K562 (cell line): ENCODE results near the gene TUBGCP5. TPM values are rescaled to one million over a fixed set of nuclear protein-coding genes. Genes with fewer than 3 reads are reported as not detected.

Experiments used
- ARID4B ChIP-seq: sonication (generic); formaldehyde crosslinking; IDR thresholded peaks from 2 replicates; pipeline ENCODE4 v1.8.0; 2022; ENCODE audit warnings: mild to moderate bottlenecking, missing genetic modification reagents
- CTBP1 ChIP-seq: fragments of 450-650 bp; IDR thresholded peaks from 2 replicates; pipeline ENCODE4 v1.6.1; 2016; ENCODE audit warnings: borderline replicate concordance
- EP400 ChIP-seq: fragments of 450-650 bp; IDR thresholded peaks from 2 replicates; pipeline ENCODE4 v1.6.1; 2017; ENCODE audit warnings: antibody characterized with exemption, mild to moderate bottlenecking, moderate library complexity
- MNT ChIP-seq, 2 experiments: fragments of 450-650 bp; conservative IDR thresholded peaks; 2 replicates each; pipeline ENCODE4 v1.6.1; 2017; ENCODE audit warnings: mild to moderate bottlenecking in 2 of 2, moderate library complexity in 2 of 2
- NEUROD1 ChIP-seq: fragments of 150-350 bp; IDR thresholded peaks from 2 replicates; pipeline ENCODE4 v1.6.1; 2014; ENCODE audit warnings: borderline replicate concordance, low read length, low read depth; ENCODE audit not compliant: partially characterized antibody
- NRF1 ChIP-seq, 2 experiments: fragments of 450-650 bp; IDR thresholded peaks in 1 of 2; conservative IDR thresholded peaks in 1 of 2; 2 replicates each; pipeline ENCODE4 v1.6.1; 2014; ENCODE audit warnings: mild to moderate bottlenecking in 2 of 2
- RBBP5 ChIP-seq: fragments of 200-600 bp; sonication (generic); IDR thresholded peaks from 2 replicates; pipeline ENCODE4 v1.6.1; 2012; ENCODE audit warnings: borderline replicate concordance, mild to moderate bottlenecking, low read length, control low read depth, inconsistent platforms; ENCODE audit not compliant: insufficient read depth, poor library complexity, severe bottlenecking
- SMAD1 ChIP-seq: fragments of 150-350 bp; IDR thresholded peaks from 2 replicates; pipeline ENCODE4 v1.6.1; 2014; ENCODE audit warnings: low read length, low read depth; ENCODE audit not compliant: partially characterized antibody
- SMAD3 ChIP-seq: fragments of 450-650 bp; formaldehyde crosslinking; conservative IDR thresholded peaks from 2 replicates; pipeline ENCODE4 v1.4.0; 2020; ENCODE audit warnings: mild to moderate bottlenecking
- TGIF2 ChIP-seq: sonication (generic); formaldehyde crosslinking; IDR thresholded peaks from 2 replicates; pipeline ENCODE4 v1.8.1; 2022; ENCODE audit warnings: mild to moderate bottlenecking, missing genetic modification reagents, moderate library complexity
- ZZZ3 ChIP-seq: fragments of 450-650 bp; IDR thresholded peaks from 2 replicates; pipeline ENCODE4 v1.6.1; 2016; ENCODE audit warnings: antibody characterized with exemption, mild to moderate bottlenecking, moderate library complexity
- polyA plus RNA-seq, 8 experiments: library from polyadenylated mRNA; depleted of rRNA in 4 of 8; stranded (reverse) in 5 of 8; unstranded in 3 of 8; fragments of >200 nt; fragmentation: Nextera tagmentation in 2 of 8; fragmentation: Illumina TruSeq in 1 of 8; extraction: Ambion mirVana in 2 of 8; extraction: Trizol in 1 of 8; gene quantifications; 2 replicates each; pipeline versions ENCODE4 v1.2.1 to v1.2.3, GENCODE V29; 2011 to 2014; ENCODE audit warnings: inconsistent platforms in 1 of 8, missing spikeins in 1 of 8
- total RNA-seq, 7 experiments: library from RNA; depleted of rRNA in 6 of 7; stranded (reverse); fragments of >200 nt in 6 of 7; fragmentation: Illumina TruSeq in 2 of 7; extraction: Trizol in 2 of 7; gene quantifications; 2 replicates each; pipeline versions ENCODE4 v1.2.1 to v1.2.3, GENCODE V29; 2011 to 2021; ENCODE audit warnings: low replicate concordance in 1 of 7

TUBGCP5 gene
- total and polyA plus RNA-seq, 9 of the 15 experiments (the other 6 are each of a cell fraction or from before 2014, with no cell fraction given) = 5.8 to 33.9 (median 23.2) TPM

GRCh38 chr15:22979238-22980188 lies 59.9 kb downstream of the TUBGCP5 start (continued):
- 0 out of 2 replicates have a peak, but pooled peaks have one; percentile 42 for TF ChIP-seq ARID4B (CRISPR knock-in tag)
- TF ChIP-seq TGIF2 (CRISPR knock-in tag) = no peak
- TF ChIP-seq EP400 = peak; percentile 22; the same call in 1 of the 2 replicates
- TF ChIP-seq NRF1 (conservative IDR thresholded peaks at IDR 0.05 in 1 of 2, IDR thresholded peaks at IDR 0.05 in 1 of 2) = peak; percentile 49 to 55; a peak in 2 of 4 replicates
- TF ChIP-seq NEUROD1 = no peak
- no peak for TF ChIP-seq SMAD3 (CRISPR knock-in tag)
- TF ChIP-seq ZZZ3 = no peak
- peak; percentile 26; the same call in 1 of the 2 replicates for TF ChIP-seq CTBP1
- peak; percentile 66 for TF ChIP-seq RBBP5
- TF ChIP-seq SMAD1 = no peak
- peak in 1 of 2 experiments; percentile 68; a peak in 2 of 4 replicates for TF ChIP-seq MNT (conservative IDR thresholded peaks at IDR 0.05)
